ENCODE results near the gene SAMM50. TPM values are rescaled to one million over a fixed set of nuclear protein-coding genes. Genes with fewer than 3 reads are reported as not detected.

SAMM50 gene
- total and polyA plus RNA-seq, 2 experiments from 2014 or later, result 58.6 to 60.3 TPM

- peaks cover 9% of the 10 kb centered on the region; the same call in 1 of the 2 replicates for H3K4me1 ChIP-seq (ENCODE audit: insufficient read depth)
- H3K36me3 ChIP-seq (ENCODE audit: insufficient read depth), result no peaks in the 10 kb centered on the region
- H3K9me3 Mint-ChIP-seq, result no peaks in the 10 kb centered on the region
- H3K9me2 ChIP-seq (ENCODE audit: insufficient read depth), result no peaks in the 10 kb centered on the region
- H3K27me3 Mint-ChIP-seq (ENCODE audit: insufficient read depth, low read depth, poor library complexity), result peaks cover 7% of the 10 kb centered on the region
- H3K4me2 ChIP-seq, result no peak overlapping the region
- ATAC-seq (no peak), DNase-seq (ENCODE audit: low spot score) (no peak)
- H3K27me3 ChIP-seq (ENCODE audit: insufficient read depth), result no peaks in the 10 kb centered on the region
- TF ChIP-seq ZNF462 (CRISPR knock-in tag; IDR thresholded peaks at IDR 0.05), result no peak
- TF ChIP-seq ETS1 (IDR thresholded peaks at IDR 0.05), result no peak
- no peak for TF ChIP-seq POLR2AphosphoS5 (IDR thresholded peaks at IDR 0.05; ENCODE audit: low read depth)
- no peak for TF ChIP-seq CREB1 (CRISPR knock-in tag; IDR thresholded peaks at IDR 0.05; ENCODE audit: low read depth)
- TF ChIP-seq NANOG (IDR thresholded peaks at IDR 0.05; ENCODE audit: borderline replicate concordance), result no peak
- TF ChIP-seq EZH2 (IDR thresholded peaks at IDR 0.05; ENCODE audit: low read depth, unreplicated experiment), result no peak
- TF ChIP-seq STAT1 (IDR thresholded peaks at IDR 0.05; ENCODE audit: unreplicated experiment), result no peak
- no peak for TF ChIP-seq JUNB (IDR thresholded peaks at IDR 0.05; ENCODE audit: unreplicated experiment)
- no peak for TF ChIP-seq ZNF114 (CRISPR knock-in tag; IDR thresholded peaks at IDR 0.05)
- TF ChIP-seq CTCF (conservative IDR thresholded peaks at IDR 0.05; ENCODE audit: low read depth in 2 of 2), result no peak
- H3K27ac ChIP-seq (ENCODE audit: low read depth), result no peak overlapping the region
- H4K20me1 ChIP-seq (replicated peaks; ENCODE audit: insufficient read depth), result no peaks in the 10 kb centered on the region
- peaks cover 8% of the 10 kb centered on the region; the same call in 1 of the 2 replicates for H3K79me2 ChIP-seq (replicated peaks; ENCODE audit: insufficient read depth)
- H3K4me3 Mint-ChIP-seq, result no peak overlapping the region
- no peak overlapping the region for H3K4me3 ChIP-seq
- H2AFZ ChIP-seq, result no peak overlapping the region
- peaks cover 18% of the 10 kb centered on the region for H3K4me1 Mint-ChIP-seq
- H3K36me3 Mint-ChIP-seq (ENCODE audit: low read depth), result no peaks in the 10 kb centered on the region
- H3K27ac Mint-ChIP-seq, result no peak overlapping the region
- H3F3A ChIP-seq (replicated peaks; ENCODE audit: low read depth), result no peaks in the 10 kb centered on the region
Observed at GRCh38 chr22:44030702-44031082, 75.5 kb downstream of the SAMM50 start.
